Epithelial cell of esophagus (primary cell): Measurements from ENCODE around the gene LPIN1.
A peak's percentile ranks its signal among the peaks of the same experiment; 100 is the strongest.

Source experiments
- DNase-seq: peaks from one replicate; pipeline ENCODE4 v3.0.0; 2010; ENCODE audit warnings: low read depth
- H3K4me3 ChIP-seq: 2 replicates; pipeline ENCODE4 v1.5.1; 2011; ENCODE audit warnings: mild to moderate bottlenecking, low read length, control low read depth
- CTCF ChIP-seq: IDR thresholded peaks from 2 replicates; pipeline ENCODE4 v1.5.1; 2011; ENCODE audit warnings: low read depth, mild to moderate bottlenecking, low read length, control low read depth, inconsistent platforms; ENCODE audit not compliant: insufficient read depth; ENCODE audit errors: missing control alignments

The LPIN1 gene, protein sequence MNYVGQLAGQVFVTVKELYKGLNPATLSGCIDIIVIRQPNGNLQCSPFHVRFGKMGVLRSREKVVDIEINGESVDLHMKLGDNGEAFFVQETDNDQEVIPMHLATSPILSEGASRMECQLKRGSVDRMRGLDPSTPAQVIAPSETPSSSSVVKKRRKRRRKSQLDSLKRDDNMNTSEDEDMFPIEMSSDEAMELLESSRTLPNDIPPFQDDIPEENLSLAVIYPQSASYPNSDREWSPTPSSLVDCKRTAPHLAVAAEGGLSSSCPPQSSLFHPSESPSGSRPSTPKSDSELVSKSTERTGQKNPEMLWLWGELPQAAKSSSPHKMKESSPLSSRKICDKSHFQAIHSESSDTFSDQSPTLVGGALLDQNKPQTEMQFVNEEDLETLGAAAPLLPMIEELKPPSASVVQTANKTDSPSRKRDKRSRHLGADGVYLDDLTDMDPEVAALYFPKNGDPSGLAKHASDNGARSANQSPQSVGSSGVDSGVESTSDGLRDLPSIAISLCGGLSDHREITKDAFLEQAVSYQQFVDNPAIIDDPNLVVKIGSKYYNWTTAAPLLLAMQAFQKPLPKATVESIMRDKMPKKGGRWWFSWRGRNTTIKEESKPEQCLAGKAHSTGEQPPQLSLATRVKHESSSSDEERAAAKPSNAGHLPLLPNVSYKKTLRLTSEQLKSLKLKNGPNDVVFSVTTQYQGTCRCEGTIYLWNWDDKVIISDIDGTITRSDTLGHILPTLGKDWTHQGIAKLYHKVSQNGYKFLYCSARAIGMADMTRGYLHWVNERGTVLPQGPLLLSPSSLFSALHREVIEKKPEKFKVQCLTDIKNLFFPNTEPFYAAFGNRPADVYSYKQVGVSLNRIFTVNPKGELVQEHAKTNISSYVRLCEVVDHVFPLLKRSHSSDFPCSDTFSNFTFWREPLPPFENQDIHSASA

GRCh38 chr2:11746376-11746806 lies at the start of gene LPIN1:
LPIN1 (plus strand) TSS chr2:11746632; CDS start chr2:11765542, 18,910 bp downstream.
- peak within 1 kb of the TSS; percentile 73 for H3K4me3 ChIP-seq
- no peak for TF ChIP-seq CTCF
- peak; percentile 92 for DNase-seq

- no peak for TF ChIP-seq CTCF
- H3K4me3 ChIP-seq: no peak overlapping the region
- no peak for DNase-seq
Observed at GRCh38 chr2:11696736-11697102, 49.7 kb upstream of the LPIN1 start.

- no peak for TF ChIP-seq CTCF
- peak; percentile 76 for DNase-seq
- H3K4me3 ChIP-seq: no peak overlapping the region
Observed at GRCh38 chr2:11697103-11697871, 49.1 kb upstream of the LPIN1 start.

- no peak for DNase-seq
- no peak for TF ChIP-seq CTCF
- no peak overlapping the region for H3K4me3 ChIP-seq
Observed at GRCh38 chr2:11698009-11698922, 48.2 kb upstream of the LPIN1 start.

GRCh38 chr2:11699686-11700670 lies 46.5 kb upstream of the LPIN1 start:
- no peak overlapping the region for H3K4me3 ChIP-seq
- no peak for DNase-seq
- no peak for TF ChIP-seq CTCF
